Fibroblast of mammary gland (primary cell): ENCODE measurements around the gene ZC3HAV1.

Experiments used
- DNase-seq: peaks from one replicate; pipeline ENCODE4 v3.0.0-alpha.2; 2010; ENCODE audit warnings: low read depth
- H3K4me3 ChIP-seq: 2 replicates; pipeline ENCODE4 v1.5.1; 2011; ENCODE audit warnings: low read depth, mild to moderate bottlenecking, low read length, moderate library complexity; ENCODE audit not compliant: control insufficient read depth
- TF ChIP-seq, protein P1 (sequence below): conservative IDR thresholded peaks from 2 replicates; pipeline ENCODE4 v1.5.1; 2011; ENCODE audit warnings: low read depth, low read length, inconsistent platforms; ENCODE audit not compliant: control insufficient read depth, insufficient read depth

ZC3HAV1 gene

DNA sequence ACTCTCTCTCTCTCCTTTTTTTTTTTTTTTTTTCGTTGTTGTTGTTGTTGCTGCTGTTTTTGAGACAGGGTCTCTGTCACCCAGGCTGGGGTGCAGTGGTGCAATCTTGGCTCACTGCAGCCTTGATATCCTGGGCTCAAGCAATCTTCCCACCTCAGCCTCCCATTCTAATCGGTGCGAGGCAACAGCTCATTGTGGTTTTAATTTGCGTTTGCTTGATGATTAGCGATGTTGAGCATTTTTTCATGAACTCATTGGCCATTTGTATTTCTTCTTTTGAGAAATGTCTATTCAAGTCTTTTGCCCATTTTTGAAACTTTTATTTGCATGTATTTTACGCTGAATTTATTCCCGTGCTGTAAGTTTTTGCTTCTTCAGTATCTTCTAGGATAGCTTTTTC, 60.4 kb downstream of the ZC3HAV1 start:
- TF ChIP-seq, protein P1, sequence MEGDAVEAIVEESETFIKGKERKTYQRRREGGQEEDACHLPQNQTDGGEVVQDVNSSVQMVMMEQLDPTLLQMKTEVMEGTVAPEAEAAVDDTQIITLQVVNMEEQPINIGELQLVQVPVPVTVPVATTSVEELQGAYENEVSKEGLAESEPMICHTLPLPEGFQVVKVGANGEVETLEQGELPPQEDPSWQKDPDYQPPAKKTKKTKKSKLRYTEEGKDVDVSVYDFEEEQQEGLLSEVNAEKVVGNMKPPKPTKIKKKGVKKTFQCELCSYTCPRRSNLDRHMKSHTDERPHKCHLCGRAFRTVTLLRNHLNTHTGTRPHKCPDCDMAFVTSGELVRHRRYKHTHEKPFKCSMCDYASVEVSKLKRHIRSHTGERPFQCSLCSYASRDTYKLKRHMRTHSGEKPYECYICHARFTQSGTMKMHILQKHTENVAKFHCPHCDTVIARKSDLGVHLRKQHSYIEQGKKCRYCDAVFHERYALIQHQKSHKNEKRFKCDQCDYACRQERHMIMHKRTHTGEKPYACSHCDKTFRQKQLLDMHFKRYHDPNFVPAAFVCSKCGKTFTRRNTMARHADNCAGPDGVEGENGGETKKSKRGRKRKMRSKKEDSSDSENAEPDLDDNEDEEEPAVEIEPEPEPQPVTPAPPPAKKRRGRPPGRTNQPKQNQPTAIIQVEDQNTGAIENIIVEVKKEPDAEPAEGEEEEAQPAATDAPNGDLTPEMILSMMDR = no peak
- DNase-seq = no peak

DNA sequence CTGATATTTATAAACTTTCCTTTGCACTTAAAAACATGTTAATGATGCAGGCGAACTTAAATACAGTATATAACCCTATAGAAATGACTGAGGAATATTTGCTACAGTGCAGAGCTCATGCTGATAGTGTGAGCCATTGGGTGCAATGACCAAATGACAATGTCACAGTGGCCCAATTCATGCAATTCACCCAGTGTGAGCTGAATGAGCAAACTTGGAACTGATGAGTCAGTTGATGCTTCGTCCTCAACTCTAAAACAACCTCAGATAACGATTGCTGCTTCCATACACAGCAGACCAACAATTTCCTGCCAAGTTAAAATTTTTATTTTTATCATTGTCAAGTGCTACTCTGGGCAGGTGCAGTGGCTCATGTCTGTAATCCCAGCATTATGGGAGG, 61.5 kb downstream of the ZC3HAV1 start:
- TF ChIP-seq, protein P1 = no peak
- H3K4me3 ChIP-seq = no peak overlapping the region

More for the DNA sequence above, 60.4 kb downstream of the ZC3HAV1 start:
- no peak overlapping the region for H3K4me3 ChIP-seq

DNA sequence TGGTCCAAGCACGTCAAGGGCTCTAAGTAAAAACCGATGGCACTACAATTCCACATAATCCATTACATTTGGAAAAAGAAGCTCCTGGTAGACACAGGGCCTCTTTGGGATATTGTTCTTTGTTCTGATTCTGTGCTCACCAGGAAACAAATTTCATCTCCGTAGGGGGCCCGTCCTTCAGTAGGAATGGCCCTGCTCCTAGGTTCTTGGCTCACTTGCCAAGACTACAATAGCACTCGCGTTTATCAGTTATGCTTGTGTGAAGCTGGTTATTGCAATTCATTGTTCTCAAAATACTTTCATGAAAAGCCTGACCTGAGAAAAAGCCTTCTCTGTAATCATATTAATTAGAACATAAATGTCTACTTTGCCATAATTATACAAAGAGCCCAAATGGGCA, 63.4 kb downstream of the ZC3HAV1 start:
- no peak overlapping the region for H3K4me3 ChIP-seq
- TF ChIP-seq, protein P1 = no peak
- no peak for DNase-seq

More for the DNA sequence above, 61.5 kb downstream of the ZC3HAV1 start:
- no peak for DNase-seq

DNA sequence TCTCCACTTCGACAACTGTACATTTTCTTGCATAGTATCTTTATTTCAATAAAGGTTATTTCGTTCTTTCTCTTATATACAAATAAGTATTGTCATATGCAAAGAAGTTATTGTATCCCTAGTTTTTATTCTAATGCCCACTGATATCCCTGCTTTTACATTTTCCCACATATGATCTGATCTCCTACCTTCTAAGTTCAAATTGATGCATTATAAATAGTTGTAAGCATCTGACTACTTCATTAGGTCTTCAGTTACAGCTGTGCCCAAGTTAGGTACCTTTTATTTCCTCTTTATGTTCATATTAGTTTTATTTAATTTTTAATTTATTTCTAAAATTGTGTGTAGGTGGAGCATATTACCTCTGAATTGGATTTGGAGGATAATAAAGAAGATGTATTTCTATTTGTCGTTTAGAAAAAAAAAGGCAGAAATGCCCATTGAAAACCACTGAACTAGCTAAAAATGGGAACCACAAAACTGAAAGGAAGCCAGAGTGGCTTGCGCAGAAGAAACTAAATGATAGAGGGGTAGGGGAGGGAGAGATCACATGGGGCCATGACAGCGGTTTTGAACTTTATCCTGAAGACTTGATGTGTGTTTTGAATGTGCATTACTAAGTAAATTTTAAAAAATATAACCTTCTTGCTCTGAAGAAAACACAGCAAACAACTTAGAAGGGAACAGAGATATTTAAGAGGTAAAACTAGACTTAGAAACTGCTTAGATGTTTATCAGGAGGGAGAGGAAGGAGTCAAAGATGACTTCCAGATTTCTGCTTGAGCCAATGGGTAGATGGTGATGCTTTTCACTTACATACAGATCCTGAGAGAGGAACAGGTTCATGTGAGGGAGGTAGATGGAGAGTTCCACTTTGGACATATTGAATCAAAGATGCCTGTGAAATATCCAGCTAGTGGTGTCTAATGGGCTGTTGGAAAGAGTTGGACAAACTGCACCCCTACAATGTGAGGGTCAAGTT, 64.4 kb downstream of the ZC3HAV1 start:
- TF ChIP-seq, protein P1 = no peak
- DNase-seq = no peak
- no peak overlapping the region for H3K4me3 ChIP-seq

DNA sequence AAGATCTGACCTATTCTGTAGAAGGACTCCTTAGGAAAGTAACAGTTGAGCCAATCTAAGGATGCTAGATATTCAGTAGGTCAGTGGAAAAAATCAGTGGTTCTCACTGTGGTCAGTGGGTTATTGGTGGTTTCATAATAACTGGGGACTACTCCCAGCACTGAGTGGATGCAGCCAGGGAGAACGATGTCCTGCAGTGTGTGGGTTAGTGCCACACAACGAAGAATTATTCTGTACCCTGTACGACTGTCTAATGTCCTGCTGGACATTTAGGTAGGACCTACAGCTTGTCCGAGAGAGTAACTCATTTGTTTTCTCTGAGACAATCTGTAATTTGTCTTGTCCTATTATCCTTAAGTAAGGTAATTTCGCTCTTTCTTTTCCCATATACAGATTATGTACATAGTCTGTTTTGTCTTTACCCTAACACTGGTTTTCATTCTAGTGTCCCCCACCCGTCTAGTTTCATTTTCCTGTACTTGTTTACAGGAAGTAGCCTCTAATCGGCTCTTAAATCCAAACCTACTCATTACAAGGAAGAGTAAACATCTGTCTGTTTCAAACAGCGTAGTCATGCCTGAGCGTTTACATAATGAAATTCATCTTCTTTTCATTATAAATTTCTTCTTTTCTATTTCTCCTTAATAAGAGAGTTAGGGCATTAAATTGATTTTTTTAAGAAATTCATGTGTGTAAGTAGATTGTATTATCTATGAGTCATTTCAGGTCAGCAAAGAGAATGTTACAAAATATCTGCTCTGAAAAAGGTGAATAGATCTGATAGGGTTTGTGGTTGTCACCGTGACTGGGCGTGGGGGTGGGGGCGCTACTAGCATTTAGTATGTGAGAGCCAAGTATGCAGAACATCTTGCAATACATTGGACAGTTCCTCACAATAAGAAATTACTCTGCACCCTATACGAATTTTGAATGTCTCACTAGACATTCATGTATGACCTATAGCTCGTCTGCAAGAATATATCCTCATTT, 65.4 kb downstream of the ZC3HAV1 start:
- TF ChIP-seq, protein P1 = no peak
- no peak overlapping the region for H3K4me3 ChIP-seq
- no peak for DNase-seq

DNA sequence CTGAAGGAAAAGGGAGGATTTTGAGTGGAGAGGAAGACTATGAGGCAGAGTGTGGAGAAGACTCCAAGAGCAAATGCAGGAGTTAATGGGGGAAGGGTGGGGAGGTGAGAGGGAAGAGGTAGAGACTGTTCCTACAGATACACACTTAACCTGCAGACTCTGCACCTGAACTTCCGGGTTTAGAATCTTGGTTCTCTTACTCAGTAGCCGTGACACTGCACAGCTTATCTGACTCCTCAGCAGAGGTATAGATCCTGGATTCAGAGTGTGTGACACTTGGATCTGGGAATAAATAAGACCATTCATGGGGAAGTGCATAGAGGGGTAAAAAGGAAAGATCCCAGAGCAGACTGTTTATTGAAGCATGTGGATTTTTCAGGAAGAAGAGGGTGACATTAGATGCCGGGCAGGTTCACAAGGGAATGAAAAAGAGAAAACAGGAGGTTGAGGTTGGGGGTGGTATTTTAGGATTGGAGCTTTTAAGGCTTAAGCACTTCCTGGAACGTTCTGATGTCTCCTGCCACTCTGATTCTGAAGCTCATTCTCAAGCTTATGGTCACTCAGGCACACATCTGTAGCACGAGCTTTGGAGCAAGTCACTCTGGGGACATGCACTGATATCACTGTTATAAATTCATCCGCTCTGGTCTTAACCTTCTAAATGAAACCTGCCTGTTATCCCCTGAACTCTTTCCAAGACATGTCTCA, 68.0 kb downstream of the ZC3HAV1 start:
- TF ChIP-seq, protein P1 = no peak
- H3K4me3 ChIP-seq = no peak overlapping the region
- no peak for DNase-seq
